PC-3 (cell line): ENCODE measurements around the gene KIFC1. TPM values are rescaled to one million over a fixed set of nuclear protein-coding genes. Genes with fewer than 3 reads are reported as not detected.

Source experiments
- ATAC-seq: fragments of 200-7000 bp; cut with Tn5 transposase; 2 replicates; pipeline ENCODE4 v1.9.1; 2020; ENCODE audit warnings: mild to moderate bottlenecking, moderate library complexity
- BruUV-seq: library from RNA; stranded (reverse); fragments of 400-500 nt; replicated peaks from 2 replicates; lab custom pipeline; 2021; lab: Mats Ljungman, UMichigan
- CTCF ChIA-PET: fragments of 300-600 bp; sonication (Branson Sonifier 250); formaldehyde crosslinking; loops from one replicate; lab custom pipeline; 2022; ENCODE audit warnings: antibody characterized with exemption; lab: Charles Lee
- POLR2A ChIA-PET: fragments of 300-600 bp; sonication (Branson Sonifier 250); formaldehyde crosslinking; loops from one replicate; lab custom pipeline; 2022; ENCODE audit warnings: antibody characterized with exemption; ENCODE audit not compliant: unreplicated experiment; lab: Charles Lee
- DNase-seq: peaks from one replicate; pipeline ENCODE4 v3.0.0-alpha.2; 2015
- H2AFZ ChIP-seq: fragments of 300-600 bp; sonication (generic); 2 replicates; pipeline ENCODE4 v1.6.0; 2016; ENCODE audit warnings: antibody characterized with exemption, low read length
- H3F3A ChIP-seq: fragments of 300-600 bp; sonication (generic); one replicate; pipeline ENCODE4 v1.6.0; 2017; ENCODE audit warnings: antibody characterized with exemption, low read length, control low read depth, mild to moderate bottlenecking; ENCODE audit not compliant: unreplicated experiment
- H3K27ac ChIP-seq: fragments of 300-600 bp; sonication (generic); 2 replicates; pipeline ENCODE4 v1.5.1; 2016; ENCODE audit warnings: mild to moderate bottlenecking, low read length
- H3K27me3 ChIP-seq: fragments of 300-600 bp; sonication (generic); 2 replicates; pipeline ENCODE4 v1.6.1; 2016; ENCODE audit warnings: low read length, mixed read lengths
- H3K36me3 ChIP-seq: fragments of 300-600 bp; sonication (generic); 2 replicates; pipeline ENCODE4 v1.6.1; 2016; ENCODE audit warnings: low read depth, mixed run types, low read length, mixed read lengths
- H3K4me1 ChIP-seq: fragments of 300-600 bp; sonication (generic); 2 replicates; pipeline ENCODE4 v1.5.1; 2016; ENCODE audit warnings: low read length; ENCODE audit not compliant: insufficient read depth
- H3K4me2 ChIP-seq: fragments of 300-600 bp; sonication (generic); 2 replicates; pipeline ENCODE4 v1.6.0; 2016; ENCODE audit warnings: low read length
- H3K4me3 ChIP-seq: fragments of 300-600 bp; sonication (generic); 2 replicates; pipeline ENCODE4 v1.5.1; 2016; ENCODE audit warnings: mild to moderate bottlenecking, low read length, mixed read lengths
- H3K79me2 ChIP-seq: fragments of 300-600 bp; sonication (generic); 2 replicates; pipeline ENCODE4 v1.6.1; 2017; ENCODE audit warnings: low read length, mixed read lengths
- H3K9ac ChIP-seq: fragments of 300-600 bp; sonication (generic); 2 replicates; pipeline ENCODE4 v1.6.0; 2016; ENCODE audit warnings: mild to moderate bottlenecking, low read length
- H3K9me2 ChIP-seq: fragments of 300-600 bp; sonication (generic); replicated peaks from 2 replicates; pipeline ENCODE4 v1.6.1; 2016; ENCODE audit warnings: mixed run types, low read length, mixed read lengths
- H3K9me3 ChIP-seq: fragments of 300-600 bp; sonication (generic); 2 replicates; pipeline ENCODE4 v1.6.1; 2016; ENCODE audit warnings: low read length, mixed read lengths
- H4K20me1 ChIP-seq: fragments of 300-600 bp; sonication (generic); 2 replicates; pipeline ENCODE4 v1.6.1; 2016; ENCODE audit warnings: low read length, mixed read lengths
- CTCF ChIP-seq: fragments of 300-600 bp; sonication (generic); conservative IDR thresholded peaks from 2 replicates; pipeline ENCODE4 v1.5.1; 2017; ENCODE audit warnings: antibody characterized with exemption, low read depth, mild to moderate bottlenecking, low read length
- EZH2 ChIP-seq: fragments of 300-600 bp; sonication (generic); IDR thresholded peaks from one replicate; pipeline ENCODE4 v1.6.1; 2017; ENCODE audit warnings: antibody characterized with exemption, mild to moderate bottlenecking, low read length; ENCODE audit not compliant: unreplicated experiment
- EZH2phosphoT487 ChIP-seq: fragments of 300-600 bp; sonication (generic); IDR thresholded peaks from 2 replicates; pipeline ENCODE4 v1.6.1; 2018; ENCODE audit warnings: mild to moderate bottlenecking, antibody characterized with exemption, low read length, borderline replicate concordance
- intact Hi-C: fragments of 100-400 bp; cut with micrococcal nuclease; formaldehyde crosslinking; loops from 2 replicates; pipeline ENCODE4 v1.9.0; 2023
- total RNA-seq: library from RNA; depleted of rRNA; stranded (reverse); fragments of >200 nt; gene quantifications from 2 replicates; pipeline ENCODE4 v1.2.3, GENCODE V29; 2014

The KIFC1 gene
- total RNA-seq, 1 experiment from 2014 or later: 66.7 TPM

GRCh38 chr6:33439956-33440648 lies 48.5 kb downstream of the KIFC1 start:
- BruUV-seq: no TSS peak
- H3F3A ChIP-seq: no peaks in the 10 kb centered on the region
- POLR2A ChIA-PET: no interaction called here

GRCh38 chr6:33440649-33441309 lies 49.2 kb downstream of the KIFC1 start:
- POLR2A ChIA-PET: no interaction called here

More at GRCh38 chr6:33439956-33440648, 48.5 kb downstream of the KIFC1 start:
- Histone ChIP-seq H4K20me1 (no peaks in the 10 kb centered on the region), H3K79me2 (no peaks in the 10 kb centered on the region), H3K27ac (no peak overlapping the region), H3K4me1 (no peaks in the 10 kb centered on the region), H3K9ac (no peak overlapping the region), H3K27me3 (no peaks in the 10 kb centered on the region), H3K4me3 (no peak overlapping the region), H3K9me2 (no peaks in the 10 kb centered on the region), H3K4me2 (no peak overlapping the region), H2AFZ (no peak overlapping the region), H3K36me3 (no peaks in the 10 kb centered on the region), H3K9me3 (no peaks in the 10 kb centered on the region)
- CTCF ChIA-PET: no interaction called here
- no peak for TF ChIP-seq EZH2
- no peak for TF ChIP-seq EZH2phosphoT487
- no peak for TF ChIP-seq CTCF
- ATAC-seq (no peak), DNase-seq (no peak)
- intact Hi-C loops: no loop called here

More at GRCh38 chr6:33440649-33441309, 49.2 kb downstream of the KIFC1 start:
- intact Hi-C loops: no loop called here
- CTCF ChIA-PET: interaction anchor here (0.6 kb wide), 1 partner anchor 139 kb away, joined by 4 read pairs; the partner anchor contains the start of gene BAK1
- TF ChIP-seq CTCF (no peak), EZH2phosphoT487 (no peak), EZH2 (no peak)
- Histone ChIP-seq H3K36me3 (no peaks in the 10 kb centered on the region), H2AFZ (no peak overlapping the region), H3K27ac (no peak overlapping the region), H3K4me3 (no peak overlapping the region), H3K9ac (no peak overlapping the region), H3K4me1 (no peaks in the 10 kb centered on the region), H3K79me2 (no peaks in the 10 kb centered on the region), H3F3A (no peaks in the 10 kb centered on the region), H3K4me2 (no peak overlapping the region), H4K20me1 (no peaks in the 10 kb centered on the region), H3K9me3 (no peaks in the 10 kb centered on the region), H3K27me3 (no peaks in the 10 kb centered on the region), H3K9me2 (no peaks in the 10 kb centered on the region)
- BruUV-seq: no TSS peak
- ATAC-seq: no peak
- no peak for DNase-seq
